ENCODE measurements around the gene B9D1.

DNA sequence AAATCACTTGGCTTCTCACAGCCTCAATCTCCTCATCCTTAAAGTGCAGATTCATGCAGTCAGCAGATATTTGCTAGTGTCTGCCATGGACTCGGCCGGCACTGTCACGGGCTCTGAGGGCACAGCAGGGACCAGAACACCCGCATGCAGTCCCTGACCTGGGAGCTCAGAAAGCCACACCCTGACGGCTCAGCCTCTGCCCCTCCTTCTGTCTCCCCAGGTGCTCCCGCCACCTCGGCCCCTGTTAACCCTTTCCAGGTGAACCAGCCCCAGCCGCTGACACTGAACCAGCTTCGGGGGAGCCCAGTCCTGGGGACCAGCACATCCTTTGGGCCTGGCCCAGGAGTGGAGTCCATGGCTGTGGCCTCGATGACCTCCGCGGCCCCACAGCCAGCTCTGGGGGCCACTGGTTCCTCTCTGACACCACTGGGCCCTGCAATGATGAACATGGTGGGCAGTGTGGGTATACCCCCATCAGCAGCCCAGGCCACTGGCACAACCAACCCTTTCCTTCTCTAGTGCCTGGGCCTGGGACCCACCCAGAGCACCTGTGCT lies 28.7 kb downstream of the B9D1 start:
- no peak for TF ChIP-seq SIX4 (CRISPR knock-in tag; IDR thresholded peaks at IDR 0.05)
- TF ChIP-seq EP300 (IDR thresholded peaks at IDR 0.05; ENCODE audit: low read depth in 2 of 2, low read length in 2 of 2): no peak
- TF ChIP-seq EP300 (CRISPR knock-in tag; IDR thresholded peaks at IDR 0.05; ENCODE audit: borderline replicate concordance): no peak
- no peak for TF ChIP-seq ARID2 (CRISPR knock-in tag; IDR thresholded peaks at IDR 0.05; ENCODE audit: borderline replicate concordance)
- no peak for TF ChIP-seq SIN3B (IDR thresholded peaks at IDR 0.05; ENCODE audit: low read length)
- TF ChIP-seq KDM5B (CRISPR knock-in tag; IDR thresholded peaks at IDR 0.05; ENCODE audit: borderline replicate concordance): no peak
- TF ChIP-seq, protein P1, sequence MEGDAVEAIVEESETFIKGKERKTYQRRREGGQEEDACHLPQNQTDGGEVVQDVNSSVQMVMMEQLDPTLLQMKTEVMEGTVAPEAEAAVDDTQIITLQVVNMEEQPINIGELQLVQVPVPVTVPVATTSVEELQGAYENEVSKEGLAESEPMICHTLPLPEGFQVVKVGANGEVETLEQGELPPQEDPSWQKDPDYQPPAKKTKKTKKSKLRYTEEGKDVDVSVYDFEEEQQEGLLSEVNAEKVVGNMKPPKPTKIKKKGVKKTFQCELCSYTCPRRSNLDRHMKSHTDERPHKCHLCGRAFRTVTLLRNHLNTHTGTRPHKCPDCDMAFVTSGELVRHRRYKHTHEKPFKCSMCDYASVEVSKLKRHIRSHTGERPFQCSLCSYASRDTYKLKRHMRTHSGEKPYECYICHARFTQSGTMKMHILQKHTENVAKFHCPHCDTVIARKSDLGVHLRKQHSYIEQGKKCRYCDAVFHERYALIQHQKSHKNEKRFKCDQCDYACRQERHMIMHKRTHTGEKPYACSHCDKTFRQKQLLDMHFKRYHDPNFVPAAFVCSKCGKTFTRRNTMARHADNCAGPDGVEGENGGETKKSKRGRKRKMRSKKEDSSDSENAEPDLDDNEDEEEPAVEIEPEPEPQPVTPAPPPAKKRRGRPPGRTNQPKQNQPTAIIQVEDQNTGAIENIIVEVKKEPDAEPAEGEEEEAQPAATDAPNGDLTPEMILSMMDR (CRISPR knock-in tag; IDR thresholded peaks at IDR 0.05): no peak
